ENCODE measurements around the gene MUC16.

MUC16 gene

DNA sequence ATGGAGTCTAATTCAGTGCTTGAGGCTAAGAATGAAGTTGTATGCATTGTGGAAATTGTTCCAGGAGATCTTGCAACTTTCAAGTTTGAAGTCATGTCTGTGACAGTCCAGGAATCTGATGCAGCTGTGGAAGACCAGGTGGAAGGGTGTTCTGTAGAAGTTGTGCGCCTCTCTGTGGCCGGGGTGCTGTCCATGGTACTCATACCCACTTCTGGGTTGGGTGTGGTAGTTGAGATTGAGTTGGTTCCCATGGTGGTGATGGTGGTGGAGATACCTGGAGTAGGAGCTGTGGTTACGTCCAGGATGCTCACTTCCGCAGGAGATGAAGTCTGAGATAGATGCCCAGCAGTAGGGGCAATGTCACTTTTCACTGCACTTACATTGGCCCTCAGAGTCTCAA lies 44.3 kb downstream of the MUC16 start:
- TF ChIP-seq, protein P1, sequence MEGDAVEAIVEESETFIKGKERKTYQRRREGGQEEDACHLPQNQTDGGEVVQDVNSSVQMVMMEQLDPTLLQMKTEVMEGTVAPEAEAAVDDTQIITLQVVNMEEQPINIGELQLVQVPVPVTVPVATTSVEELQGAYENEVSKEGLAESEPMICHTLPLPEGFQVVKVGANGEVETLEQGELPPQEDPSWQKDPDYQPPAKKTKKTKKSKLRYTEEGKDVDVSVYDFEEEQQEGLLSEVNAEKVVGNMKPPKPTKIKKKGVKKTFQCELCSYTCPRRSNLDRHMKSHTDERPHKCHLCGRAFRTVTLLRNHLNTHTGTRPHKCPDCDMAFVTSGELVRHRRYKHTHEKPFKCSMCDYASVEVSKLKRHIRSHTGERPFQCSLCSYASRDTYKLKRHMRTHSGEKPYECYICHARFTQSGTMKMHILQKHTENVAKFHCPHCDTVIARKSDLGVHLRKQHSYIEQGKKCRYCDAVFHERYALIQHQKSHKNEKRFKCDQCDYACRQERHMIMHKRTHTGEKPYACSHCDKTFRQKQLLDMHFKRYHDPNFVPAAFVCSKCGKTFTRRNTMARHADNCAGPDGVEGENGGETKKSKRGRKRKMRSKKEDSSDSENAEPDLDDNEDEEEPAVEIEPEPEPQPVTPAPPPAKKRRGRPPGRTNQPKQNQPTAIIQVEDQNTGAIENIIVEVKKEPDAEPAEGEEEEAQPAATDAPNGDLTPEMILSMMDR (conservative IDR thresholded peaks at IDR 0.05; ENCODE audit: low read depth, low read length), result no peak
- no peak for DNase-seq (ENCODE audit: low read depth)
- no peak overlapping the region for H3K4me3 ChIP-seq (ENCODE audit: low read length)

Measured in retinal pigment epithelial cell (primary cell).